GM18505 (cell line): ENCODE results near the gene DGCR8.
"Not testable (repeated sequence)": the region's sequence is repeated elsewhere in the genome, so short reads cannot be mapped to it uniquely, and the experiment has no call there.

Experiments used
- ATAC-seq: cut with Tn5 transposase; IDR thresholded peaks from one replicate; pipeline ENCODE4 v1.9.1; 2021; ENCODE audit not compliant: unreplicated experiment
- POLR2A ChIP-seq: IDR thresholded peaks from 4 replicates; pipeline ENCODE4 v1.6.1; 2011; ENCODE audit warnings: borderline replicate concordance; ENCODE audit not compliant: insufficient read depth, insufficient read length; ENCODE audit errors: extremely low read depth

The DGCR8 gene

GRCh38 chr22:20065896-20066616 is 14.0 kb upstream of the DGCR8 start:
- TF ChIP-seq POLR2A = no peak
- no peak for ATAC-seq

- no peak for TF ChIP-seq POLR2A
- ATAC-seq = no peak
Observed at GRCh38 chr22:20066617-20067383, 13.2 kb upstream of the DGCR8 start.

- not testable (repeated sequence) for ATAC-seq
Observed at GRCh38 chr22:20067384-20067682, 12.7 kb upstream of the DGCR8 start.

GRCh38 chr22:20068640-20069039 is 11.4 kb upstream of the DGCR8 start:
- no peak for ATAC-seq
- no peak for TF ChIP-seq POLR2A

GRCh38 chr22:20069331-20070042 is 10.6 kb upstream of the DGCR8 start:
- TF ChIP-seq POLR2A = no peak
- no peak for ATAC-seq

- ATAC-seq = no peak
- no peak for TF ChIP-seq POLR2A
Observed at GRCh38 chr22:20071524-20071972, 8.5 kb upstream of the DGCR8 start.

- ATAC-seq = no peak
- TF ChIP-seq POLR2A = no peak
Observed at GRCh38 chr22:20076627-20077172, 3.3 kb upstream of the DGCR8 start.

GRCh38 chr22:20080445-20080775 is 369 bp downstream of the DGCR8 start:
- peak; percentile 69 for ATAC-seq

GRCh38 chr22:20080776-20081654 is 974 bp downstream of the DGCR8 start:
- ATAC-seq = no peak
- no peak for TF ChIP-seq POLR2A

More at GRCh38 chr22:20080445-20080775, 369 bp downstream of the DGCR8 start:
- TF ChIP-seq POLR2A = no peak

GRCh38 chr22:20083157-20083890 is 3.3 kb downstream of the DGCR8 start:
- no peak for ATAC-seq
- TF ChIP-seq POLR2A = no peak

- TF ChIP-seq POLR2A = no peak
- no peak for ATAC-seq
Observed at GRCh38 chr22:20083891-20084546, 4.0 kb downstream of the DGCR8 start.
